SK-N-SH (cell line): Measurements from ENCODE around the gene ATF5. TPM values are rescaled to one million over a fixed set of nuclear protein-coding genes. Genes with fewer than 3 reads are reported as not detected.

Experiments used
- CTCF ChIA-PET: fragments of 300-600, 350-600 bp; formaldehyde crosslinking; extraction: SDS; loops from one replicate; lab custom pipeline; 2021; lab: Yijun Ruan, JAX
- POLR2A ChIA-PET: fragments of 350-600 bp; sonication (Branson Sonifier 250); formaldehyde crosslinking; extraction: SDS; loops from one replicate; lab custom pipeline; 2020; ENCODE audit warnings: antibody characterized with exemption, inconsistent platforms; lab: Yijun Ruan, JAX
- DNase-seq: peaks from one replicate; pipeline ENCODE4 v3.0.0; 2012
- H2AFZ ChIP-seq: fragments of 200-600 bp; sonication (generic); 2 replicates; pipeline ENCODE4 v1.8.1; 2016; ENCODE audit warnings: antibody characterized with exemption, mild to moderate bottlenecking, low read depth
- H3F3A ChIP-seq: fragments of 200-600 bp; sonication (generic); replicated peaks from 2 replicates; pipeline ENCODE3; 2016; ENCODE audit warnings: antibody characterized with exemption, mild to moderate bottlenecking; ENCODE audit not compliant: insufficient read depth
- H3K27ac ChIP-seq, 2 experiments: fragments of 200-500 bp in 1 of 2; fragments of 200-600 bp in 1 of 2; sonication (Bioruptor generic) in 1 of 2; sonication (generic), shearing (Covaris generic) in 1 of 2; 2 replicates each; pipeline versions ENCODE4 v1.5.1 to v1.6.1; 2014 to 2016; ENCODE audit warnings: low read depth in 2 of 2, inconsistent platforms in 1 of 2, low read length in 1 of 2, mild to moderate bottlenecking in 1 of 2, mixed read lengths in 1 of 2
- H3K27me3 ChIP-seq: fragments of 200-600 bp; sonication (generic), shearing (Covaris generic); 2 replicates; pipeline ENCODE4 v1.6.1; 2016; ENCODE audit warnings: mixed run types; ENCODE audit not compliant: insufficient read depth
- H3K36me3 ChIP-seq, 2 experiments: fragments of 200-500 bp in 1 of 2; fragments of 200-600 bp in 1 of 2; sonication (Bioruptor generic) in 1 of 2; sonication (generic) in 1 of 2; replicated peaks in 1 of 2; 2 replicates each; pipeline versions ENCODE3 to v1.5.1; 2014 to 2016; ENCODE audit warnings: low read length in 1 of 2, mild to moderate bottlenecking in 1 of 2; ENCODE audit not compliant: insufficient read depth in 2 of 2, control insufficient read depth in 1 of 2
- H3K4me1 ChIP-seq, 2 experiments: fragments of 200-500 bp in 1 of 2; fragments of 200-600 bp in 1 of 2; sonication (Bioruptor generic) in 1 of 2; sonication (generic), shearing (Covaris generic) in 1 of 2; 2 replicates each; pipeline versions ENCODE4 v1.5.1 to v1.6.1; 2014 to 2016; ENCODE audit warnings: low read depth in 1 of 2, low read length in 1 of 2, mixed run types in 1 of 2; ENCODE audit not compliant: insufficient read depth in 2 of 2, control insufficient read depth in 1 of 2
- H3K4me2 ChIP-seq: fragments of 200-600 bp; sonication (generic), shearing (Covaris generic); 2 replicates; pipeline ENCODE4 v1.6.1; 2017; ENCODE audit warnings: mixed run types
- H3K4me3 ChIP-seq, 2 experiments: fragments of 200-500 bp in 1 of 2; fragments of 200-600 bp in 1 of 2; sonication (Bioruptor generic) in 1 of 2; sonication (generic), shearing (Covaris generic) in 1 of 2; 2 replicates each; pipeline versions ENCODE4 v1.5.1 to v1.8.1; 2014 to 2016; ENCODE audit warnings: low read depth in 2 of 2, inconsistent platforms in 1 of 2, low read length in 1 of 2, mild to moderate bottlenecking in 1 of 2, mixed read lengths in 1 of 2, moderate library complexity in 1 of 2
- H3K79me2 ChIP-seq: fragments of 200-600 bp; sonication (generic); 2 replicates; pipeline ENCODE4 v1.8.1; 2017; ENCODE audit warnings: mild to moderate bottlenecking; ENCODE audit not compliant: insufficient read depth
- H3K9ac ChIP-seq: fragments of 200-600 bp; sonication (generic); 2 replicates; pipeline ENCODE4 v1.6.1; 2017; ENCODE audit warnings: mixed run types
- H3K9me2 ChIP-seq: fragments of 200-600 bp; sonication (generic); 2 replicates; pipeline ENCODE4 v1.6.1; 2017; ENCODE audit warnings: mixed run types
- H3K9me3 ChIP-seq: fragments of 200-600 bp; sonication (generic); 2 replicates; pipeline ENCODE4 v1.6.1; 2017; ENCODE audit warnings: mixed run types, mild to moderate bottlenecking, moderate library complexity
- H4K20me1 ChIP-seq: fragments of 200-600 bp; sonication (generic); 2 replicates; pipeline ENCODE4 v1.6.1; 2017; ENCODE audit warnings: mild to moderate bottlenecking, mixed run types; ENCODE audit not compliant: insufficient read depth
- CHD2 ChIP-seq: fragments of 150-350 bp; IDR thresholded peaks from 2 replicates; pipeline ENCODE4 v1.6.1; 2018; ENCODE audit warnings: low read length; ENCODE audit not compliant: partially characterized antibody
- EZH2phosphoT487 ChIP-seq: fragments of 200-600 bp; sonication (generic); IDR thresholded peaks from 2 replicates; pipeline ENCODE4 v1.6.1; 2017; ENCODE audit warnings: low read depth, mixed run types, mild to moderate bottlenecking, antibody characterized with exemption, moderate library complexity, borderline replicate concordance
- FOSL2 ChIP-seq: IDR thresholded peaks from 2 replicates; pipeline ENCODE4 v1.4.0; 2012; ENCODE audit warnings: low read depth, mild to moderate bottlenecking, moderate library complexity, borderline replicate concordance
- FOXJ3 ChIP-seq: sonication (generic); formaldehyde crosslinking; IDR thresholded peaks from 2 replicates; pipeline ENCODE4 v1.5.1; 2020; ENCODE audit warnings: mild to moderate bottlenecking, missing genetic modification reagents
- GATA2 ChIP-seq: sonication (generic); formaldehyde crosslinking; IDR thresholded peaks from 2 replicates; pipeline ENCODE4 v1.5.0; 2020; ENCODE audit warnings: mild to moderate bottlenecking, missing genetic modification reagents
- MXI1 ChIP-seq: IDR thresholded peaks from 2 replicates; pipeline ENCODE4 v1.6.1; 2012; ENCODE audit warnings: mild to moderate bottlenecking, low read depth, low read length, improper control_type of control experiment
- NFIC ChIP-seq: IDR thresholded peaks from 2 replicates; pipeline ENCODE4 v1.4.0; 2012; ENCODE audit warnings: borderline replicate concordance
- NRF1 ChIP-seq: IDR thresholded peaks from 2 replicates; pipeline ENCODE4 v1.6.1; 2012; ENCODE audit warnings: low read depth, mild to moderate bottlenecking, low read length
- POLR2AphosphoS5 ChIP-seq: IDR thresholded peaks from 2 replicates; pipeline ENCODE4 v1.6.1; 2012; ENCODE audit warnings: low read depth, low read length
- RCOR1 ChIP-seq: fragments of 150-350 bp; IDR thresholded peaks from 2 replicates; pipeline ENCODE4 v1.6.1; 2017; ENCODE audit warnings: antibody characterized with exemption, low read length
- TAF1 ChIP-seq: IDR thresholded peaks from 2 replicates; pipeline ENCODE4 v1.6.1; 2012; ENCODE audit warnings: low read depth, mild to moderate bottlenecking, low read length, moderate library complexity, borderline replicate concordance
- YY1 ChIP-seq: IDR thresholded peaks from 2 replicates; pipeline ENCODE4 v1.4.0; 2012; ENCODE audit warnings: low read depth, mild to moderate bottlenecking
- WGBS: methylation state at CpG from one replicate; pipeline ENCODE4 v1.1.6; 2017; ENCODE audit warnings: low lambda C conversion rate; 5-methylcytosine and 5-hydroxymethylcytosine counted together
- polyA plus RNA-seq, 3 experiments: library from polyadenylated mRNA; depleted of rRNA; stranded (reverse); fragments of >200 nt; gene quantifications; 2 replicates each; pipeline ENCODE4 v1.2.3, GENCODE V29; 2012
- TF ChIP-seq, protein P1 (sequence below): IDR thresholded peaks from 2 replicates; pipeline ENCODE4 v1.4.0; 2012; ENCODE audit warnings: low read depth

Gene ATF5
- polyA plus RNA-seq, 1 of the 3 experiments (the other 2 are of a cell fraction): 11.7 TPM

DNA sequence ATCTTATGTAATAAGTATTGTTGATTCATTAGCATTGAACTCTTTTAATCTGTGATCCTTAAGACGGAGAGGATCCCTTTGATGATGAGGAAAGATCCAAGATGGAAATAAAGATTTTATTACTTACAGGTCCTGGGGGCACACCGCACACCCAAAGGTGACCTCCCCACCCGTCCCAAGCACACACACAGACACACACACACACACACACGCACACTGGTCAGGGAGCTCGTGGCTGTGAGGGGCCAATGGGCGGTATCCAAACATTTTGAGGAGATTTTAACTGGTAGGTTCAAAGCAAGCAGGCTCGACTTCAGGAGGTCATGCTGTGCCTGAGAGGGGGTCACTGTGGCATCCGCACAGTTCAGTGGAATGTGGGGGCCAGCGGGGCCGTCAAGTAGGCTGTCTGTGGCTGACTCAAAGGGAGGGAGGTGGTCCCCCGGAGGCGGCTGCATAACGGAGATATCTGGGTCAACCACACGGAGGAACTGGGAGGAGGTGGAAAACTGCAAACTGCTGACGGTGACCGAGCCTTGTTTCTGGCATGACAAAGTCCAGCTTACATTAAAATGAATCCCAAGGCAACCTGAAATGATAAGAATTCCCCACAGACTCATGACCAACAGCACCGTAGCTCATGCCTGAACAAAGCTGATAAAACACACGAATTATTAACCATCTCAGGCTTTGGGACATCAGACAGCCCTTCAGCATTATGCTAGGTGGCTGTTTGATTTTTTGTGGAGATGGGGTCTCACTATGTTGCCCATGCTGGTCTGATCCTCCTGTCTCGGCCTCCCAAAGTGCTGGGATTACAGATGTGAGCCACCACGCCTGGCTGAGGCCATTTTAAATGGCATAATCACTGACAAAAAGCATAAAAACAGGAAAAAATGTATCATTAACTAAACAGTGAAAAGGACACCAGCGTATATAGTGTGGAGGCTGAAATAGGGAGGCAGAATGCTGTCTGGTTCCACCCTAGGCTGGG, 52.9 kb downstream of the ATF5 start:
- no peaks in the 10 kb centered on the region for H3F3A ChIP-seq
- peaks cover 0 to 5% of the 10 kb centered on the region in 2 experiments for H3K36me3 ChIP-seq
- no peaks in the 10 kb centered on the region for H3K4me1 ChIP-seq
- no peak overlapping the region for H2AFZ ChIP-seq
- no peaks in the 10 kb centered on the region for H3K9me2 ChIP-seq
- ChIA-PET POLR2A (no interaction called here), CTCF (interaction anchor here (0.9 to 9.6 kb wide), 7 partner anchors 10 to 43 kb away, joined by 3 to 94 read pairs (median 13); no protein-coding TSS in a partner anchor)
- no peak overlapping the region for H3K9ac ChIP-seq
- TF ChIP-seq MXI1 (no peak), NRF1 (no peak), TAF1 (no peak), NFIC (no peak), POLR2AphosphoS5 (no peak), GATA2 (CRISPR knock-in tag) (no peak), RCOR1 (no peak), FOSL2 (no peak), YY1 (no peak), CHD2 (no peak), FOXJ3 (CRISPR knock-in tag) (no peak), EZH2phosphoT487 (no peak)
- TF ChIP-seq, protein P1, sequence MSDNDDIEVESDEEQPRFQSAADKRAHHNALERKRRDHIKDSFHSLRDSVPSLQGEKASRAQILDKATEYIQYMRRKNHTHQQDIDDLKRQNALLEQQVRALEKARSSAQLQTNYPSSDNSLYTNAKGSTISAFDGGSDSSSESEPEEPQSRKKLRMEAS: no peak
- no peaks in the 10 kb centered on the region for H3K27me3 ChIP-seq
- H4K20me1 ChIP-seq: peaks cover 25% of the 10 kb centered on the region
- H3K79me2 ChIP-seq: no peaks in the 10 kb centered on the region
- H3K27ac ChIP-seq: no peak overlapping the region
- no peak overlapping the region for H3K4me2 ChIP-seq
- H3K9me3 ChIP-seq: no peaks in the 10 kb centered on the region
- DNase-seq: no peak
- H3K4me3 ChIP-seq: no peak overlapping the region
- WGBS: 86% methylated on average over 21 of the region's 21 CpGs

Other genes starting within 250 kb of the ATF5 start
- gene ADM5, start 239.6 kb upstream of the ATF5 start, polyA plus RNA-seq (2012; rRNA removed): 1.3 TPM in 2 replicates
- 118 and 139 TPM in 2 replicates for gene CPT1C, start 238.1 kb upstream of the ATF5 start, polyA plus RNA-seq (2012; rRNA removed)
- not detected in 2 replicates for gene TSKS, start 165.9 kb upstream of the ATF5 start, polyA plus RNA-seq (2012; rRNA removed)
- gene AP2A1, start 162.2 kb upstream of the ATF5 start, polyA plus RNA-seq (2012; rRNA removed): 59.6 and 74.8 TPM in 2 replicates
- gene FUZ, start 115.9 kb upstream of the ATF5 start, polyA plus RNA-seq (2012; rRNA removed): 23.7 and 29.9 TPM in 2 replicates
- 15.7 and 30.2 TPM in 2 replicates for gene MED25, start 110.9 kb upstream of the ATF5 start, polyA plus RNA-seq (2012; rRNA removed)
- 56.1 and 95.0 TPM in 2 replicates for gene PTOV1, start 78.0 kb upstream of the ATF5 start, polyA plus RNA-seq (2012; rRNA removed)
- gene PNKP, start 61.6 kb upstream of the ATF5 start, polyA plus RNA-seq (2012; rRNA removed): 45.5 and 52.0 TPM in 2 replicates
- gene AKT1S1, start 51.9 kb upstream of the ATF5 start, polyA plus RNA-seq (2012; rRNA removed): 56.7 and 63.7 TPM in 2 replicates
- gene TBC1D17, start 51.5 kb upstream of the ATF5 start, polyA plus RNA-seq (2012; rRNA removed): 27.3 and 28.3 TPM in 2 replicates
- 0.35 and 0.50 TPM in 2 replicates for gene IL4I1, start 32.3 kb upstream of the ATF5 start, polyA plus RNA-seq (2012; rRNA removed)
- 14.6 and 16.2 TPM in 2 replicates for gene NUP62, start 299 bp downstream of the ATF5 start, polyA plus RNA-seq (2012; rRNA removed)
- not detected in 2 replicates for gene SIGLEC11, start 32.0 kb downstream of the ATF5 start, polyA plus RNA-seq (2012; rRNA removed)
- gene VRK3, start 96.2 kb downstream of the ATF5 start, polyA plus RNA-seq (2012; rRNA removed): 30.3 and 33.5 TPM in 2 replicates
- 5.4 and 5.9 TPM in 2 replicates for gene ZNF473, start 96.8 kb downstream of the ATF5 start, polyA plus RNA-seq (2012; rRNA removed)
- not detected in 2 replicates for gene IZUMO2, start 234.1 kb downstream of the ATF5 start, polyA plus RNA-seq (2012; rRNA removed)